CD4-positive, alpha-beta T cell (primary cell): ENCODE data around the gene IQCF5. TPM values are rescaled to one million over a fixed set of nuclear protein-coding genes. Genes with fewer than 3 reads are reported as not detected.

Experiments used
- ATAC-seq: fragments of 200-7000 bp; cut with Tn5 transposase; one replicate; pipeline ENCODE4 v1.10.0; 2022; ENCODE audit warnings: mild to moderate bottlenecking; ENCODE audit not compliant: poor library complexity
- CTCF ChIA-PET: fragments of 350-600 bp; sonication (Branson Sonifier 250); formaldehyde crosslinking; loops from one replicate; lab custom pipeline; 2021; ENCODE audit warnings: antibody characterized with exemption, inconsistent platforms; lab: Charles Lee
- POLR2A ChIA-PET: fragments of 350-600 bp; sonication (Branson Sonifier 250); formaldehyde crosslinking; loops from one replicate; lab custom pipeline; 2021; ENCODE audit warnings: antibody characterized with exemption, inconsistent platforms; lab: Charles Lee
- DNase-seq, 14 experiments: peaks; one replicate each; pipeline ENCODE4 v3.0.0-alpha.2; 2013 to 2020; ENCODE audit warnings: mixed read lengths in 2 of 14
- H3K27ac ChIP-seq, 2 donors: one replicate each; pipeline versions ENCODE4 v1.5.1 to v1.7.0; 2013; ENCODE audit warnings: low read length in 2 of 2, low read depth in 1 of 2, mild to moderate bottlenecking in 1 of 2
- H3K27me3 ChIP-seq, 2 experiments: 1 replicate in 1 of 2; 2 replicates in 1 of 2; pipeline versions ENCODE4 v1.6.1 to v1.7.0; 2013; ENCODE audit warnings: low read length in 2 of 2, control low read depth in 1 of 2, mild to moderate bottlenecking in 1 of 2, moderate library complexity in 1 of 2; ENCODE audit not compliant: insufficient read depth in 2 of 2, control insufficient read depth in 1 of 2
- H3K36me3 ChIP-seq: one replicate; pipeline ENCODE4 v1.6.1; 2013; ENCODE audit warnings: low read length, control low read depth; ENCODE audit not compliant: insufficient read depth
- H3K4me1 ChIP-seq: one replicate; pipeline ENCODE4 v1.6.1; 2013; ENCODE audit warnings: low read length, control low read depth; ENCODE audit not compliant: insufficient read depth
- H3K4me3 ChIP-seq: one replicate; pipeline ENCODE4 v1.5.1; 2013; ENCODE audit warnings: mild to moderate bottlenecking, low read length, moderate library complexity
- H3K9me3 ChIP-seq, 2 experiments: 1 replicate in 1 of 2; 2 replicates in 1 of 2; pipeline versions ENCODE4 v1.6.1 to v1.7.0; 2013; ENCODE audit warnings: low read length in 2 of 2, mild to moderate bottlenecking in 2 of 2, control low read depth in 1 of 2, moderate library complexity in 1 of 2; ENCODE audit not compliant: control insufficient read depth in 1 of 2, insufficient read depth in 1 of 2
- H3K27ac Mint-ChIP-seq: one replicate; pipeline ENCODE4 v1.8.0; 2020; ENCODE audit warnings: mixed read lengths
- H3K27me3 Mint-ChIP-seq: one replicate; pipeline ENCODE4 v1.8.0; 2021; ENCODE audit warnings: mixed read lengths
- H3K36me3 Mint-ChIP-seq: one replicate; pipeline ENCODE4 v1.8.0; 2021; ENCODE audit warnings: low read depth, mixed read lengths
- H3K4me1 Mint-ChIP-seq: one replicate; pipeline ENCODE4 v1.8.0; 2021; ENCODE audit warnings: low read depth, mixed read lengths
- H3K4me3 Mint-ChIP-seq: one replicate; pipeline ENCODE4 v1.8.0; 2020; ENCODE audit warnings: mild to moderate bottlenecking, mixed read lengths
- H3K9me3 Mint-ChIP-seq: one replicate; pipeline ENCODE4 v1.8.0; 2020; ENCODE audit warnings: mixed read lengths
- intact Hi-C, 2 experiments: fragments of 100-400 bp; cut with DNase I in 1 of 2; cut with micrococcal nuclease in 1 of 2; formaldehyde crosslinking; loops; one replicate each; pipeline versions ENCODE4 v1.15.1 to v1.9.0; 2023 to 2025; cut with DNase I, micrococcal nuclease
- total RNA-seq, 174 experiments: library from RNA in 2 of 174; stranded (reverse) in 2 of 174; gene quantifications; one replicate each; pipeline ENCODE4 v1.2.3 and lab custom pipeline; 2021 to 2026
- TF ChIP-seq, protein P1 (sequence below): fragments of 200-600 bp; IDR thresholded peaks from one replicate; pipeline ENCODE4 v1.8.0; 2022; ENCODE audit warnings: antibody characterized with exemption, mild to moderate bottlenecking

Gene IQCF5
- total RNA-seq, 2 experiments from 2014 or later: not detected

DNA sequence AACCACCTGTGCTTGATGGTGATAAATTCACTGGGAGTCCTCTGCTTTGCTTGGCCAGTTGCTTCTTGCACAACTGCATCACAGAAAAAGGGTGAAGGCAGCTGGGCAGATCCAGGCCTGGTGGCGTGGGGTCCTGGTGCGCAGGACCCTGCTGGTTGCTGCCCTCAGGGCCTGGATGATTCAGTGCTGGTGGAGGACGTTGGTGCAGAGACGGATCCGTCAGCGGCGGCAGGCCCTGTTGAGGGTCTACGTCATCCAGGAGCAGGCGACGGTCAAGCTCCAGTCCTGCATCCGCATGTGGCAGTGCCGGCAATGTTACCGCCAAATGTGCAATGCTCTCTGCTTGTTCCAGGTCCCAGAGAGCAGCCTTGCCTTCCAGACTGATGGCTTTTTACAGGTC is 45.1 kb downstream of the IQCF5 start:
- POLR2A ChIA-PET: no interaction called here
- intact Hi-C loops: no loop called here
- CTCF ChIA-PET: no interaction called here
- Histone ChIP-seq H3K27me3 (peaks cover 10 to 11% of the 10 kb centered on the region in 2 experiments), H3K36me3 (no peaks in the 10 kb centered on the region), H3K4me1 (no peaks in the 10 kb centered on the region), H3K27ac (no peak overlapping the region), H3K4me3 (no peak overlapping the region), H3K9me3 (peaks cover 0 to 16% of the 10 kb centered on the region in 2 experiments)
- Mint-ChIP-seq H3K27ac (no peak overlapping the region), H3K27me3 (peaks cover 34% of the 10 kb centered on the region), H3K9me3 (peaks cover 6% of the 10 kb centered on the region), H3K4me1 (no peaks in the 10 kb centered on the region), H3K36me3 (no peaks in the 10 kb centered on the region), H3K4me3 (no peak overlapping the region)
- TF ChIP-seq, protein P1, sequence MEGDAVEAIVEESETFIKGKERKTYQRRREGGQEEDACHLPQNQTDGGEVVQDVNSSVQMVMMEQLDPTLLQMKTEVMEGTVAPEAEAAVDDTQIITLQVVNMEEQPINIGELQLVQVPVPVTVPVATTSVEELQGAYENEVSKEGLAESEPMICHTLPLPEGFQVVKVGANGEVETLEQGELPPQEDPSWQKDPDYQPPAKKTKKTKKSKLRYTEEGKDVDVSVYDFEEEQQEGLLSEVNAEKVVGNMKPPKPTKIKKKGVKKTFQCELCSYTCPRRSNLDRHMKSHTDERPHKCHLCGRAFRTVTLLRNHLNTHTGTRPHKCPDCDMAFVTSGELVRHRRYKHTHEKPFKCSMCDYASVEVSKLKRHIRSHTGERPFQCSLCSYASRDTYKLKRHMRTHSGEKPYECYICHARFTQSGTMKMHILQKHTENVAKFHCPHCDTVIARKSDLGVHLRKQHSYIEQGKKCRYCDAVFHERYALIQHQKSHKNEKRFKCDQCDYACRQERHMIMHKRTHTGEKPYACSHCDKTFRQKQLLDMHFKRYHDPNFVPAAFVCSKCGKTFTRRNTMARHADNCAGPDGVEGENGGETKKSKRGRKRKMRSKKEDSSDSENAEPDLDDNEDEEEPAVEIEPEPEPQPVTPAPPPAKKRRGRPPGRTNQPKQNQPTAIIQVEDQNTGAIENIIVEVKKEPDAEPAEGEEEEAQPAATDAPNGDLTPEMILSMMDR: no peak
- DNase-seq (no peak), ATAC-seq (no peak)

DNA sequence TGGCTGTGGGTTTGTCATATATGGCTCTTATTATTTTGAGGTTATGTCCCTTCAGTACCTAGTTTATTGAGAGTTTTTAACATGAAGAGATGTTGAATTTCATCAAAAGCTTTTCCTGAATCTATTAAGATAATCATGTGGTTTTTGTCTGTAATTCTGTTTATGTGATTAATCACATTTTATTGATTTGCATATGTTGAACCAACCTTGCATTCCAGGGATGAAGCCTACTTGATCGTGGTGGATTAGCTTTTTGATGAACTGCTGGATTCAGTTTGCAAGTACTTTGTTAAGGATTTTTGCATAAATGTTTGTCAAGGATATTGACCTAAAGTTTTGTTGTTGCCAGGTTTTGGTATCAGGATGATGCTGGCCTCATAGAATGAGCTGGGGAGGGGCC is 47.1 kb downstream of the IQCF5 start:
- Mint-ChIP-seq H3K27ac (no peak overlapping the region), H3K36me3 (no peaks in the 10 kb centered on the region), H3K4me1 (peaks cover 2% of the 10 kb centered on the region), H3K4me3 (no peak overlapping the region), H3K9me3 (peaks cover 6% of the 10 kb centered on the region), H3K27me3 (peaks cover 25% of the 10 kb centered on the region)
- CTCF ChIA-PET: no interaction called here
- Histone ChIP-seq H3K4me1 (no peaks in the 10 kb centered on the region), H3K27ac (no peak overlapping the region), H3K4me3 (no peak overlapping the region), H3K27me3 (peaks cover 0 to 6% of the 10 kb centered on the region in 2 experiments), H3K9me3 (peaks cover 0 to 16% of the 10 kb centered on the region in 2 experiments), H3K36me3 (no peaks in the 10 kb centered on the region)
- ATAC-seq (no peak), DNase-seq (no peak)
- POLR2A ChIA-PET: no interaction called here
- TF ChIP-seq, protein P1: no peak
- intact Hi-C loops: no loop called here

Other genes starting within 250 kb of the IQCF5 start
- 10 to 100 TPM; 24.9 to 25.9 TPM for gene TEX264, start 204.3 kb downstream of the IQCF5 start, total RNA-seq
- 1 to 10 TPM; 4.1 to 4.2 TPM for gene GRM2, start 168.5 kb downstream of the IQCF5 start, total RNA-seq
- gene IQCF6, start 96.4 kb downstream of the IQCF5 start, total RNA-seq: not detected
- not detected for gene IQCF2, start 14.0 kb downstream of the IQCF5 start, total RNA-seq
- gene IQCF1, start 27.8 kb upstream of the IQCF5 start, total RNA-seq: not detected
- gene RRP9, start 66.3 kb upstream of the IQCF5 start, total RNA-seq: 1 to 10 TPM; 6.4 to 7.6 TPM
- 1 to 10 TPM; 5.8 to 6.4 TPM for gene PARP3, start 66.8 kb upstream of the IQCF5 start, total RNA-seq
- not detected for gene GPR62, start 79.8 kb upstream of the IQCF5 start, total RNA-seq
- 10 to 100 TPM; 14.7 to 16.8 TPM for gene PCBP4, start 91.9 kb upstream of the IQCF5 start, total RNA-seq
- 10 to 100 TPM; 52.4 to 58.2 TPM for gene ABHD14B, start 98.4 kb upstream of the IQCF5 start, total RNA-seq
- 10 to 100 TPM in 1 of 2 experiments, 1 to 10 TPM in 1; 9.5 to 10.6 TPM for gene ABHD14A, start 99.5 kb upstream of the IQCF5 start, total RNA-seq
- 1 to 10 TPM; 4.9 TPM for gene ACY1, start 107.9 kb upstream of the IQCF5 start, total RNA-seq
- gene RPL29, start 120.3 kb upstream of the IQCF5 start, total RNA-seq: 1,000 to 10,000 TPM; 1,843 to 1,901 TPM
- gene DUSP7, start 181.0 kb upstream of the IQCF5 start, total RNA-seq: 1 to 10 TPM; 4.8 to 5.2 TPM